H9 (cell line): ENCODE data around the gene DUSP28. TPM values are rescaled to one million over a fixed set of nuclear protein-coding genes. Genes with fewer than 3 reads are reported as not detected.
A peak's percentile ranks its signal among the peaks of the same experiment; 100 is the strongest.

ENCODE experiments used
- DNase-seq: peaks from one replicate; pipeline ENCODE4 v3.0.0-alpha.2; 2017
- H2AFZ ChIP-seq: one replicate; pipeline ENCODE4 v1.6.1; 2013; ENCODE audit warnings: mild to moderate bottlenecking, low read length, control low read depth, moderate library complexity
- H2AK5ac ChIP-seq: 2 replicates; pipeline ENCODE4 v1.6.1; 2013; ENCODE audit warnings: low read length, control low read depth, mixed read lengths; ENCODE audit not compliant: insufficient read length
- H2BK120ac ChIP-seq: one replicate; pipeline ENCODE4 v1.6.1; 2013; ENCODE audit warnings: low read depth, mild to moderate bottlenecking, low read length, control low read depth, inconsistent platforms; ENCODE audit not compliant: poor library complexity, severe bottlenecking
- H2BK12ac ChIP-seq: 2 replicates; pipeline ENCODE4 v1.6.1; 2013; ENCODE audit warnings: low read length, control low read depth, mixed read lengths, low read depth; ENCODE audit not compliant: insufficient read length
- H2BK15ac ChIP-seq: 2 replicates; pipeline ENCODE4 v1.6.1; 2013; ENCODE audit warnings: low read depth, low read length, control low read depth
- H2BK20ac ChIP-seq: one replicate; pipeline ENCODE4 v1.6.1; 2013; ENCODE audit warnings: low read depth, mild to moderate bottlenecking, low read length, control low read depth, inconsistent platforms; ENCODE audit not compliant: poor library complexity, severe bottlenecking
- H2BK5ac ChIP-seq: 2 replicates; pipeline ENCODE4 v1.6.1; 2013; ENCODE audit warnings: low read length, control low read depth, mixed read lengths; ENCODE audit not compliant: insufficient read length
- H3K14ac ChIP-seq: 2 replicates; pipeline ENCODE4 v1.6.1; 2013; ENCODE audit warnings: low read length, control low read depth; ENCODE audit not compliant: insufficient read depth
- H3K18ac ChIP-seq: 2 replicates; pipeline ENCODE4 v1.6.1; 2013; ENCODE audit warnings: low read depth, mild to moderate bottlenecking, mixed read lengths, low read length, control low read depth; ENCODE audit not compliant: insufficient read length
- H3K23ac ChIP-seq: 2 replicates; pipeline ENCODE4 v1.6.1; 2013; ENCODE audit warnings: low read length, control low read depth, mixed read lengths, low read depth; ENCODE audit not compliant: insufficient read length
- H3K23me2 ChIP-seq: 2 replicates; pipeline ENCODE4 v1.6.1; 2013; ENCODE audit warnings: low read depth, mild to moderate bottlenecking, mixed read lengths, low read length, control low read depth; ENCODE audit not compliant: insufficient read length, poor library complexity, severe bottlenecking
- H3K27ac ChIP-seq: 2 replicates; pipeline ENCODE4 v1.5.1; 2013; ENCODE audit warnings: low read length, control low read depth, mixed read lengths, low read depth; ENCODE audit not compliant: insufficient read length
- H3K27me3 ChIP-seq: 2 replicates; pipeline ENCODE4 v1.6.1; 2013; ENCODE audit warnings: low read length, control low read depth, inconsistent platforms; ENCODE audit not compliant: insufficient read depth
- H3K4ac ChIP-seq: 2 replicates; pipeline ENCODE4 v1.6.1; 2013; ENCODE audit warnings: low read depth, mild to moderate bottlenecking, control low read depth, inconsistent platforms, low read length, moderate library complexity
- H3K4me1 ChIP-seq: 2 replicates; pipeline ENCODE4 v1.6.1; 2013; ENCODE audit warnings: low read length, control low read depth, inconsistent platforms; ENCODE audit not compliant: insufficient read depth
- H3K4me2 ChIP-seq: 2 replicates; pipeline ENCODE4 v1.6.1; 2013; ENCODE audit warnings: low read length, control low read depth, mixed read lengths; ENCODE audit not compliant: insufficient read length, insufficient read depth
- H3K56ac ChIP-seq: 2 replicates; pipeline ENCODE4 v1.6.1; 2013; ENCODE audit warnings: low read depth, mild to moderate bottlenecking, mixed read lengths, low read length, control low read depth; ENCODE audit not compliant: insufficient read length
- H3K79me1 ChIP-seq: 2 replicates; pipeline ENCODE4 v1.6.1; 2013; ENCODE audit warnings: low read depth, mild to moderate bottlenecking, moderate library complexity, low read length, control low read depth, inconsistent platforms; ENCODE audit not compliant: insufficient read depth, poor library complexity, severe bottlenecking
- H3K79me2 ChIP-seq: 2 replicates; pipeline ENCODE4 v1.6.1; 2013; ENCODE audit warnings: low read length, control low read depth, inconsistent platforms; ENCODE audit not compliant: insufficient read depth
- H3K9ac ChIP-seq: 2 replicates; pipeline ENCODE4 v1.6.1; 2013; ENCODE audit warnings: low read length, control low read depth, mixed read lengths; ENCODE audit not compliant: insufficient read length; ENCODE audit errors: extremely low read depth
- H3K9me3 ChIP-seq: one replicate; pipeline ENCODE4 v1.6.1; 2013; ENCODE audit warnings: low read depth, low read length, inconsistent platforms; ENCODE audit not compliant: control insufficient read depth
- H3T11ph ChIP-seq: one replicate; pipeline ENCODE4 v1.6.1; 2013; ENCODE audit warnings: mild to moderate bottlenecking, low read length, control low read depth, inconsistent platforms
- H4K20me1 ChIP-seq: one replicate; pipeline ENCODE4 v1.6.1; 2013; ENCODE audit not compliant: control insufficient read depth, insufficient read length, insufficient read depth
- H4K5ac ChIP-seq: 2 replicates; pipeline ENCODE4 v1.6.1; 2013; ENCODE audit warnings: low read depth, mild to moderate bottlenecking, mixed read lengths, low read length, control low read depth; ENCODE audit not compliant: insufficient read length
- H4K8ac ChIP-seq: replicated peaks from 2 replicates; pipeline ENCODE4 v1.6.1; 2013; ENCODE audit warnings: low read length, control low read depth, mixed read lengths, low read depth; ENCODE audit not compliant: insufficient read length
- H4K91ac ChIP-seq: 2 replicates; pipeline ENCODE4 v1.6.1; 2013; ENCODE audit warnings: low read depth, mild to moderate bottlenecking, moderate library complexity, mixed read lengths, low read length, control low read depth; ENCODE audit not compliant: insufficient read length
- H3K27ac Mint-ChIP-seq, 3 experiments: 2 replicates in 2 of 3; 3 replicates in 1 of 3; pipeline ENCODE4 v1.8.0; 2020 to 2021; ENCODE audit warnings: mixed read lengths in 3 of 3, mild to moderate bottlenecking in 1 of 3, moderate library complexity in 1 of 3
- H3K27me3 Mint-ChIP-seq: 2 replicates; pipeline ENCODE4 v1.8.0; 2021; ENCODE audit warnings: low read depth, mild to moderate bottlenecking, moderate library complexity, mixed read lengths
- H3K36me3 Mint-ChIP-seq, 3 experiments: 2 replicates in 2 of 3; 3 replicates in 1 of 3; pipeline ENCODE4 v1.8.0; 2020 to 2021; ENCODE audit warnings: low read depth in 3 of 3, mixed read lengths in 3 of 3; ENCODE audit not compliant: insufficient read depth in 1 of 3
- H3K4me1 Mint-ChIP-seq, 2 experiments: 2 replicates each; pipeline ENCODE4 v1.8.0; 2020; ENCODE audit warnings: mixed read lengths in 2 of 2
- H3K4me3 Mint-ChIP-seq, 2 experiments: 2 replicates in 1 of 2; 3 replicates in 1 of 2; pipeline ENCODE4 v1.8.0; 2020 to 2021; ENCODE audit warnings: mild to moderate bottlenecking in 2 of 2, mixed read lengths in 2 of 2, moderate library complexity in 1 of 2
- H3K9me3 Mint-ChIP-seq, 2 experiments: 2 replicates in 1 of 2; 3 replicates in 1 of 2; pipeline ENCODE4 v1.8.0; 2020; ENCODE audit warnings: mild to moderate bottlenecking in 2 of 2, mixed read lengths in 2 of 2, moderate library complexity in 1 of 2
- WGBS: extraction: QIAGEN DNeasy Blood & Tissue Kit; methylation state at CpG from one replicate; pipeline ENCODE4 v1.1.7; 2013; ENCODE audit warnings: missing lambda C conversion rate, low lambda C conversion rate, mixed read lengths; ENCODE audit not compliant: insufficient read length; ENCODE audit errors: extremely low coverage; 5-methylcytosine and 5-hydroxymethylcytosine counted together
- total RNA-seq: library from RNA; stranded (reverse); gene quantifications from 2 replicates; pipeline ENCODE4 v1.2.1, GENCODE V29; 2021
- TF ChIP-seq, protein P1 (sequence below): fragments of 200-600 bp; sonication (generic); conservative IDR thresholded peaks from 3 replicates; pipeline ENCODE4 v1.8.0; 2021; ENCODE audit warnings: antibody characterized with exemption, mild to moderate bottlenecking

The DUSP28 gene
- total RNA-seq, 1 experiment from 2014 or later, result 1.6 TPM

DNA sequence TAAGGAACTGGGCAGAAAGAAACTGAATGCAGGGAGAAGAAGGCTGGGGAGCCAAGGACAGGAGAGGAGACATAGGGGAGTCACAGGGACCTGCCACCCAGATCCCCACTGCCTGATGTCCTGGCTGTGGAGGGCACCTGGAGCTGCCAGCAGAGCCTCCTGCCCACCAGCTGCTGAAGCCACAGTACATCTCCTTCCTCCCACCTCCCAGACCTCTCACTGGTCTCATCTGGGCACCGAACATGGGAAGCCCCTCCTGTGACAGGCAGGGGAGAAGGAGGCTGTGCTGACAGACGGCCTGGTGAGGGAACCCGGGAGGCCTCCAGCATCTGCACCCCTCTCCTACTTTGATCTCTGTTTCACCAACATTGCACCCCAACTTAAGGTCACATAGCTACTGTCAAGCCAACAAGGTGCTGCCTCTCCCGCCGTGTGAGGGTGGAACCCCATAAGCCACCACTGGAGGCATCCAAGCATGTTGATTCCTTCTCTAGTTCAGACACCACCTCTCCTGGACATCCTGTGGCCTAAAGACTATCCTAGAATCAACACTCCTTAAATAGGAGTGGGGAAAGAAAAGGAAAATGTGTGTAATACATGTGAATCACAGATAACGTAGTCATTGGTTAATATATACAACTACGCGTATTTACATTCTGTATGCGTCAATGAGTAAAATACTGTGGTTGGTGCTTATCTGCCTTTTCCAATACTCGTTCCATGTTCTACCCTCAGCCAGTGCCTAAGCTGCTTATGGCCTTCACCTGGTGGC lies 4.6 kb downstream of the DUSP28 start:
- no peak overlapping the region for H3K4ac ChIP-seq
- no peak overlapping the region for H2BK5ac ChIP-seq
- peaks cover 14% of the 10 kb centered on the region for H3K23me2 ChIP-seq
- Mint-ChIP-seq H3K4me3 (no peak overlapping the region; a peak in 1 of 5 replicates), H3K27ac (no peak overlapping the region), H3K4me1 (peaks cover 32 to 34% of the 10 kb centered on the region in 2 experiments), H3K9me3 (no peaks in the 10 kb centered on the region), H3K27me3 (peaks cover 27% of the 10 kb centered on the region), H3K36me3 (peaks cover 0 to 13% (median 2%) of the 10 kb centered on the region in 3 experiments; a peak in 3 of 7 replicates)
- H3K27ac ChIP-seq, result no peak overlapping the region
- H3K79me2 ChIP-seq, result no peaks in the 10 kb centered on the region; the same call in 1 of the 2 replicates
- H4K8ac ChIP-seq, result no peak overlapping the region
- H2AK5ac ChIP-seq, result no peak overlapping the region
- H3K18ac ChIP-seq, result no peak overlapping the region
- no peaks in the 10 kb centered on the region for H3K9me3 ChIP-seq
- TF ChIP-seq, protein P1, sequence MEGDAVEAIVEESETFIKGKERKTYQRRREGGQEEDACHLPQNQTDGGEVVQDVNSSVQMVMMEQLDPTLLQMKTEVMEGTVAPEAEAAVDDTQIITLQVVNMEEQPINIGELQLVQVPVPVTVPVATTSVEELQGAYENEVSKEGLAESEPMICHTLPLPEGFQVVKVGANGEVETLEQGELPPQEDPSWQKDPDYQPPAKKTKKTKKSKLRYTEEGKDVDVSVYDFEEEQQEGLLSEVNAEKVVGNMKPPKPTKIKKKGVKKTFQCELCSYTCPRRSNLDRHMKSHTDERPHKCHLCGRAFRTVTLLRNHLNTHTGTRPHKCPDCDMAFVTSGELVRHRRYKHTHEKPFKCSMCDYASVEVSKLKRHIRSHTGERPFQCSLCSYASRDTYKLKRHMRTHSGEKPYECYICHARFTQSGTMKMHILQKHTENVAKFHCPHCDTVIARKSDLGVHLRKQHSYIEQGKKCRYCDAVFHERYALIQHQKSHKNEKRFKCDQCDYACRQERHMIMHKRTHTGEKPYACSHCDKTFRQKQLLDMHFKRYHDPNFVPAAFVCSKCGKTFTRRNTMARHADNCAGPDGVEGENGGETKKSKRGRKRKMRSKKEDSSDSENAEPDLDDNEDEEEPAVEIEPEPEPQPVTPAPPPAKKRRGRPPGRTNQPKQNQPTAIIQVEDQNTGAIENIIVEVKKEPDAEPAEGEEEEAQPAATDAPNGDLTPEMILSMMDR, result peak; percentile 28; the same call in 2 of the 3 replicates
- H3T11ph ChIP-seq, result no peak overlapping the region
- no peak overlapping the region for H3K14ac ChIP-seq
- H2BK120ac ChIP-seq, result no peak overlapping the region
- no peaks in the 10 kb centered on the region for H3K79me1 ChIP-seq
- H2BK20ac ChIP-seq, result no peak overlapping the region
- H3K4me2 ChIP-seq, result no peak overlapping the region
- peaks cover 20% of the 10 kb centered on the region for H3K27me3 ChIP-seq
- H2BK12ac ChIP-seq, result no peak overlapping the region
- WGBS, result no CpG with 5 or more reads among the region's 10 CpGs
- H4K5ac ChIP-seq, result no peak overlapping the region
- H2AFZ ChIP-seq, result no peak overlapping the region
- no peak overlapping the region for H2BK15ac ChIP-seq
- peak; percentile 16 for DNase-seq
- no peaks in the 10 kb centered on the region for H4K20me1 ChIP-seq
- H3K23ac ChIP-seq, result no peak overlapping the region
- H4K91ac ChIP-seq, result no peak overlapping the region
- peaks cover 2% of the 10 kb centered on the region; the same call in 1 of the 2 replicates for H3K4me1 ChIP-seq
- no peak overlapping the region for H3K9ac ChIP-seq
- no peak overlapping the region for H3K56ac ChIP-seq
